Peyer's patch (tissue), 4 donors: ENCODE data around the gene TLE5. TPM values are rescaled to one million over a fixed set of nuclear protein-coding genes. Genes with fewer than 3 reads are reported as not detected.

Source experiments
- DNase-seq, 3 donors: peaks; one replicate each; pipeline ENCODE4 v3.0.0-alpha.2; 2017 to 2019
- H3K27ac ChIP-seq, 4 donors: fragments of 200-600 bp; sonication (generic); one replicate each; pipeline ENCODE4 v1.5.1; 2016 to 2019
- H3K27me3 ChIP-seq, 2 donors: fragments of 200-600 bp; sonication (generic); one replicate each; pipeline ENCODE4 v1.5.1; 2019
- H3K36me3 ChIP-seq, 3 donors: fragments of 200-600 bp; sonication (generic); one replicate each; pipeline ENCODE4 v1.5.1; 2016 to 2019
- H3K4me1 ChIP-seq, 4 donors: fragments of 200-600 bp; sonication (generic); one replicate each; pipeline ENCODE4 v1.5.1; 2016 to 2019
- H3K4me3 ChIP-seq, 4 donors: fragments of 200-600 bp; sonication (generic); 1 replicate in 3 of 4; 2 replicates in 1 of 4; pipeline ENCODE4 v1.5.1; 2016 to 2019; ENCODE audit warnings: mild to moderate bottlenecking in 1 of 4
- H3K9me3 ChIP-seq, 4 donors: fragments of 200-600 bp; sonication (generic); one replicate each; pipeline ENCODE4 v1.5.1; 2016 to 2019; ENCODE audit warnings: mild to moderate bottlenecking in 1 of 4
- CTCF ChIP-seq, 6 experiments: fragments of 450-650 bp in 4 of 6; fragments of 200-600 bp in 2 of 6; sonication (generic) in 1 of 6; IDR thresholded peaks; one replicate each; pipeline ENCODE4 v1.5.1; 2017 to 2019; ENCODE audit warnings: antibody characterized with exemption in 6 of 6, mild to moderate bottlenecking in 3 of 6, moderate library complexity in 1 of 6
- POLR2A ChIP-seq, 2 donors: fragments of 450-650 bp; IDR thresholded peaks; one replicate each; pipeline ENCODE4 v1.5.1; 2017; ENCODE audit warnings: antibody characterized with exemption in 2 of 2, mild to moderate bottlenecking in 2 of 2, moderate library complexity in 2 of 2
- total RNA-seq, 4 donors: library from RNA; depleted of rRNA; stranded (reverse); fragments of >200 nt; gene quantifications; one replicate each; pipeline ENCODE4 v1.1.0, GENCODE V29; 2016

The TLE5 gene
- total RNA-seq, 4 donors from 2014 or later = 134 to 366 (median 289) TPM

GRCh38 chr19:3008994-3009393, 53.3 kb downstream of the TLE5 start:
- TF ChIP-seq CTCF (IDR thresholded peaks at IDR 0.05) (no peak), POLR2A (IDR thresholded peaks at IDR 0.05) (no peak)
- Histone ChIP-seq H3K27ac (no peak overlapping the region), H3K27me3 (no peaks in the 10 kb centered on the region), H3K4me1 (no peaks in the 10 kb centered on the region), H3K36me3 (no peaks in the 10 kb centered on the region), H3K9me3 (no peaks in the 10 kb centered on the region), H3K4me3 (no peak overlapping the region)
- no peak for DNase-seq

- H3K36me3 ChIP-seq = no peaks in the 10 kb centered on the region
Observed at GRCh38 chr19:3007975-3008374, 54.3 kb downstream of the TLE5 start.

GRCh38 chr19:3006075-3006767, 56.1 kb downstream of the TLE5 start:
- H3K4me1 ChIP-seq = no peaks in the 10 kb centered on the region
- no peaks in the 10 kb centered on the region for H3K36me3 ChIP-seq
- no peak overlapping the region for H3K27ac ChIP-seq
- no peaks in the 10 kb centered on the region for H3K27me3 ChIP-seq
- H3K4me3 ChIP-seq = no peak overlapping the region
- H3K9me3 ChIP-seq = no peaks in the 10 kb centered on the region
- TF ChIP-seq CTCF (IDR thresholded peaks at IDR 0.05) (no peak), POLR2A (IDR thresholded peaks at IDR 0.05) (no peak)
- DNase-seq = no peak

More at GRCh38 chr19:3007975-3008374, 54.3 kb downstream of the TLE5 start:
- no peak overlapping the region for H3K27ac ChIP-seq
- H3K27me3 ChIP-seq = no peaks in the 10 kb centered on the region
- no peak overlapping the region for H3K4me3 ChIP-seq
- H3K9me3 ChIP-seq = no peaks in the 10 kb centered on the region
- TF ChIP-seq POLR2A (IDR thresholded peaks at IDR 0.05) (no peak), CTCF (IDR thresholded peaks at IDR 0.05) (no peak)
- no peaks in the 10 kb centered on the region for H3K4me1 ChIP-seq
- DNase-seq = no peak

- TF ChIP-seq CTCF (IDR thresholded peaks at IDR 0.05) = no peak
- TF ChIP-seq POLR2A (IDR thresholded peaks at IDR 0.05) = no peak
- DNase-seq = no peak
- Histone ChIP-seq H3K9me3 (no peaks in the 10 kb centered on the region), H3K4me1 (no peaks in the 10 kb centered on the region), H3K27me3 (no peaks in the 10 kb centered on the region), H3K27ac (no peak overlapping the region), H3K36me3 (no peaks in the 10 kb centered on the region), H3K4me3 (no peak overlapping the region)
Observed at GRCh38 chr19:3005345-3005744, 57.0 kb downstream of the TLE5 start.

- Histone ChIP-seq H3K4me1 (no peaks in the 10 kb centered on the region), H3K36me3 (no peaks in the 10 kb centered on the region), H3K9me3 (no peaks in the 10 kb centered on the region), H3K27ac (no peak overlapping the region), H3K4me3 (no peak overlapping the region), H3K27me3 (no peaks in the 10 kb centered on the region)
- TF ChIP-seq POLR2A (IDR thresholded peaks at IDR 0.05) (no peak), CTCF (IDR thresholded peaks at IDR 0.05) (no peak)
- no peak for DNase-seq
Observed at GRCh38 chr19:3004522-3004921, 57.8 kb downstream of the TLE5 start.
